ENCODE results near the gene ZBTB40. TPM values are rescaled to one million over a fixed set of nuclear protein-coding genes. Genes with fewer than 3 reads are reported as not detected.

ZBTB40 gene
- total RNA-seq, 1 experiment from 2014 or later: 16.3 TPM

- no peak overlapping the region for H3K23ac ChIP-seq (ENCODE audit: insufficient read length, low read depth, low read length)
- no peak overlapping the region for H4K8ac ChIP-seq (replicated peaks; ENCODE audit: insufficient read length, low read depth, low read length)
- no peak overlapping the region for H4K5ac ChIP-seq (ENCODE audit: insufficient read length, low read depth, low read length)
- H3K56ac ChIP-seq (ENCODE audit: insufficient read length, low read depth, low read length): no peak overlapping the region
- Mint-ChIP-seq H3K4me3 (no peak overlapping the region), H3K4me1 (no peaks in the 10 kb centered on the region), H3K9me3 (no peaks in the 10 kb centered on the region), H3K36me3 (ENCODE audit: insufficient read depth in 1 of 3, low read depth in 3 of 3) (peaks cover 11 to 85% (median 28%) of the 10 kb centered on the region in 3 experiments), H3K27me3 (ENCODE audit: low read depth) (no peaks in the 10 kb centered on the region), H3K27ac (no peak overlapping the region)
- H2BK120ac ChIP-seq (ENCODE audit: low read depth, low read length, poor library complexity, severe bottlenecking): no peak overlapping the region
- H3K79me1 ChIP-seq (ENCODE audit: insufficient read depth, low read depth, low read length, poor library complexity, severe bottlenecking): no peaks in the 10 kb centered on the region
- no peak overlapping the region for H3K9ac ChIP-seq (ENCODE audit: extremely low read depth, insufficient read length, low read length)
- no peaks in the 10 kb centered on the region for H3K4me1 ChIP-seq (ENCODE audit: insufficient read depth, low read length)
- DNase-seq: no peak
- no CpG with 5 or more reads among the region's 7 CpGs for WGBS (ENCODE audit: extremely low coverage, insufficient read length, low lambda C conversion rate)
- H2AFZ ChIP-seq (ENCODE audit: low read length): no peak overlapping the region
- no peak overlapping the region for H3K18ac ChIP-seq (ENCODE audit: insufficient read length, low read depth, low read length)
- no peaks in the 10 kb centered on the region for H4K20me1 ChIP-seq (ENCODE audit: control insufficient read depth, insufficient read depth, insufficient read length)
- no peaks in the 10 kb centered on the region for H3K23me2 ChIP-seq (ENCODE audit: insufficient read length, low read depth, low read length, poor library complexity, severe bottlenecking)
- no peak for TF ChIP-seq CTCF (conservative IDR thresholded peaks at IDR 0.05)
- H2BK12ac ChIP-seq (ENCODE audit: insufficient read length, low read depth, low read length): no peak overlapping the region
- H3K4ac ChIP-seq (ENCODE audit: low read depth, low read length): no peak overlapping the region
- H2BK15ac ChIP-seq (ENCODE audit: low read depth, low read length): no peak overlapping the region
- no peak overlapping the region for H2BK20ac ChIP-seq (ENCODE audit: low read depth, low read length, poor library complexity, severe bottlenecking)
- no peak overlapping the region for H3K14ac ChIP-seq (ENCODE audit: insufficient read depth, low read length)
- no peak overlapping the region for H2BK5ac ChIP-seq (ENCODE audit: insufficient read length, low read length)
- H3K27ac ChIP-seq (ENCODE audit: insufficient read length, low read depth, low read length): no peak overlapping the region
- H4K91ac ChIP-seq (ENCODE audit: insufficient read length, low read depth, low read length): no peak overlapping the region
- H3K4me2 ChIP-seq (ENCODE audit: insufficient read depth, insufficient read length, low read length): no peak overlapping the region
- H3K27me3 ChIP-seq (ENCODE audit: insufficient read depth, low read length): no peaks in the 10 kb centered on the region
- no peak overlapping the region for H3T11ph ChIP-seq (ENCODE audit: low read length)
- no peak overlapping the region for H2AK5ac ChIP-seq (ENCODE audit: insufficient read length, low read length)
- no peaks in the 10 kb centered on the region for H3K79me2 ChIP-seq (ENCODE audit: insufficient read depth, low read length)
- H3K9me3 ChIP-seq (ENCODE audit: control insufficient read depth, low read depth, low read length): no peaks in the 10 kb centered on the region
Measured at GRCh38 chr1:22522221-22522743, 70.6 kb downstream of the ZBTB40 start.
